NT2/D1 (cell line): ENCODE measurements around the gene ATP8B2.

Experiments
- DNase-seq: peaks from one replicate; pipeline ENCODE4 v3.0.0-alpha.2; 2011; ENCODE audit warnings: low read depth, low spot score
- H3K27me3 ChIP-seq: 2 replicates; pipeline ENCODE4 v1.6.0; 2011; ENCODE audit warnings: mild to moderate bottlenecking; ENCODE audit not compliant: insufficient read length, insufficient read depth
- H3K36me3 ChIP-seq: 2 replicates; pipeline ENCODE4 v1.6.1; 2011; ENCODE audit warnings: mild to moderate bottlenecking, low read length, mixed read lengths; ENCODE audit not compliant: insufficient read depth, insufficient read length
- H3K4me1 ChIP-seq: 2 replicates; pipeline ENCODE4 v1.5.1; 2011; ENCODE audit not compliant: insufficient read depth, insufficient read length
- H3K4me3 ChIP-seq: 2 replicates; pipeline ENCODE4 v1.5.1; 2011; ENCODE audit warnings: low read depth; ENCODE audit not compliant: insufficient read length
- H3K9ac ChIP-seq: 2 replicates; pipeline ENCODE4 v1.6.0; 2011; ENCODE audit warnings: low read depth; ENCODE audit not compliant: insufficient read length
- H3K9me3 ChIP-seq: 2 replicates; pipeline ENCODE4 v1.5.1; 2011; ENCODE audit warnings: mild to moderate bottlenecking, low read length; ENCODE audit not compliant: insufficient read depth
- SUZ12 ChIP-seq: IDR thresholded peaks from 2 replicates; pipeline ENCODE4 v1.6.1; 2011; ENCODE audit not compliant: insufficient read length, insufficient read depth; ENCODE audit errors: extremely low read depth
- YY1 ChIP-seq: IDR thresholded peaks from 2 replicates; pipeline ENCODE4 v1.6.1; 2011; ENCODE audit not compliant: insufficient read length, insufficient read depth
- ZNF274 ChIP-seq: IDR thresholded peaks from 2 replicates; pipeline ENCODE4 v1.6.1; 2011; ENCODE audit warnings: mild to moderate bottlenecking, low read depth, low read length

The ATP8B2 gene

GRCh38 chr1:154344977-154345837, 19.9 kb downstream of the ATP8B2 start:
- Histone ChIP-seq H3K9ac (no peak overlapping the region), H3K9me3 (no peaks in the 10 kb centered on the region), H3K27me3 (no peaks in the 10 kb centered on the region), H3K4me3 (no peak overlapping the region), H3K4me1 (peaks cover 19% of the 10 kb centered on the region), H3K36me3 (peaks cover 95% of the 10 kb centered on the region)
- DNase-seq = no peak
- no peak for TF ChIP-seq ZNF274
- TF ChIP-seq SUZ12 = no peak
- no peak for TF ChIP-seq YY1

GRCh38 chr1:154346276-154346917, 21.1 kb downstream of the ATP8B2 start:
- Histone ChIP-seq H3K9ac (no peak overlapping the region), H3K36me3 (peaks cover 90% of the 10 kb centered on the region), H3K4me3 (no peak overlapping the region), H3K9me3 (no peaks in the 10 kb centered on the region), H3K4me1 (peaks cover 22% of the 10 kb centered on the region), H3K27me3 (no peaks in the 10 kb centered on the region)
- DNase-seq = no peak
- TF ChIP-seq SUZ12 = no peak
- TF ChIP-seq YY1 = no peak
- TF ChIP-seq ZNF274 = no peak

GRCh38 chr1:154347961-154348360, 22.6 kb downstream of the ATP8B2 start:
- TF ChIP-seq ZNF274 = no peak
- no peak for TF ChIP-seq SUZ12
- TF ChIP-seq YY1 = no peak
- no peak for DNase-seq
- H3K9ac ChIP-seq = no peak overlapping the region
- peaks cover 76% of the 10 kb centered on the region for H3K36me3 ChIP-seq
- H3K9me3 ChIP-seq = no peaks in the 10 kb centered on the region
- no peak overlapping the region for H3K4me3 ChIP-seq
- H3K4me1 ChIP-seq = peaks cover 27% of the 10 kb centered on the region
- H3K27me3 ChIP-seq = no peaks in the 10 kb centered on the region

- Histone ChIP-seq H3K36me3 (peaks cover 70% of the 10 kb centered on the region), H3K4me3 (no peak overlapping the region), H3K4me1 (peaks cover 27% of the 10 kb centered on the region), H3K9me3 (no peaks in the 10 kb centered on the region), H3K9ac (peak overlapping the region; percentile 34), H3K27me3 (no peaks in the 10 kb centered on the region)
- no peak for TF ChIP-seq SUZ12
- no peak for TF ChIP-seq ZNF274
- no peak for TF ChIP-seq YY1
- DNase-seq = no peak
These were observed 23.2 kb downstream of the ATP8B2 start for GRCh38 chr1:154348429-154349076.

GRCh38 chr1:154349121-154349520, 23.8 kb downstream of the ATP8B2 start:
- DNase-seq = no peak
- TF ChIP-seq ZNF274 (no peak), SUZ12 (no peak), YY1 (no peak)
- no peak overlapping the region for H3K4me3 ChIP-seq
- peaks cover 64% of the 10 kb centered on the region for H3K36me3 ChIP-seq
- H3K9me3 ChIP-seq = no peaks in the 10 kb centered on the region
- H3K9ac ChIP-seq = peak overlapping the region; percentile 34
- no peaks in the 10 kb centered on the region for H3K27me3 ChIP-seq
- peaks cover 27% of the 10 kb centered on the region for H3K4me1 ChIP-seq

- Histone ChIP-seq H3K9me3 (no peaks in the 10 kb centered on the region), H3K9ac (no peak overlapping the region), H3K36me3 (peaks cover 52% of the 10 kb centered on the region), H3K4me1 (peaks cover 32% of the 10 kb centered on the region), H3K4me3 (no peak overlapping the region), H3K27me3 (no peaks in the 10 kb centered on the region)
- no peak for DNase-seq
- no peak for TF ChIP-seq YY1
- no peak for TF ChIP-seq SUZ12
- TF ChIP-seq ZNF274 = no peak
These were observed 25.1 kb downstream of the ATP8B2 start for GRCh38 chr1:154350383-154350782.
